CD4-positive, alpha-beta T cell (primary cell): Measurements from ENCODE around the gene ATAD3C. TPM values are rescaled to one million over a fixed set of nuclear protein-coding genes. Genes with fewer than 3 reads are reported as not detected.
A peak's percentile ranks its signal among the peaks of the same experiment; 100 is the strongest.
"Not testable (repeated sequence)": the region's sequence is repeated elsewhere in the genome, so short reads cannot be mapped to it uniquely, and the experiment has no call there.

Experiments
- ATAC-seq: fragments of 200-7000 bp; cut with Tn5 transposase; one replicate; pipeline ENCODE4 v1.10.0; 2022; ENCODE audit warnings: mild to moderate bottlenecking; ENCODE audit not compliant: poor library complexity
- CTCF ChIA-PET: fragments of 350-600 bp; sonication (Branson Sonifier 250); formaldehyde crosslinking; loops from one replicate; lab custom pipeline; 2021; ENCODE audit warnings: antibody characterized with exemption, inconsistent platforms; lab: Charles Lee
- POLR2A ChIA-PET: fragments of 350-600 bp; sonication (Branson Sonifier 250); formaldehyde crosslinking; loops from one replicate; lab custom pipeline; 2021; ENCODE audit warnings: antibody characterized with exemption, inconsistent platforms; lab: Charles Lee
- DNase-seq, 14 experiments: peaks; one replicate each; pipeline ENCODE4 v3.0.0-alpha.2; 2013 to 2020; ENCODE audit warnings: mixed read lengths in 2 of 14
- H3K27ac ChIP-seq, 2 donors: one replicate each; pipeline versions ENCODE4 v1.5.1 to v1.7.0; 2013; ENCODE audit warnings: low read length in 2 of 2, low read depth in 1 of 2, mild to moderate bottlenecking in 1 of 2
- H3K27me3 ChIP-seq, 2 experiments: 1 replicate in 1 of 2; 2 replicates in 1 of 2; pipeline versions ENCODE4 v1.6.1 to v1.7.0; 2013; ENCODE audit warnings: low read length in 2 of 2, control low read depth in 1 of 2, mild to moderate bottlenecking in 1 of 2, moderate library complexity in 1 of 2; ENCODE audit not compliant: insufficient read depth in 2 of 2, control insufficient read depth in 1 of 2
- H3K36me3 ChIP-seq: one replicate; pipeline ENCODE4 v1.6.1; 2013; ENCODE audit warnings: low read length, control low read depth; ENCODE audit not compliant: insufficient read depth
- H3K4me1 ChIP-seq: one replicate; pipeline ENCODE4 v1.6.1; 2013; ENCODE audit warnings: low read length, control low read depth; ENCODE audit not compliant: insufficient read depth
- H3K4me3 ChIP-seq: one replicate; pipeline ENCODE4 v1.5.1; 2013; ENCODE audit warnings: mild to moderate bottlenecking, low read length, moderate library complexity
- H3K9me3 ChIP-seq, 2 experiments: 1 replicate in 1 of 2; 2 replicates in 1 of 2; pipeline versions ENCODE4 v1.6.1 to v1.7.0; 2013; ENCODE audit warnings: low read length in 2 of 2, mild to moderate bottlenecking in 2 of 2, control low read depth in 1 of 2, moderate library complexity in 1 of 2; ENCODE audit not compliant: control insufficient read depth in 1 of 2, insufficient read depth in 1 of 2
- H3K27ac Mint-ChIP-seq: one replicate; pipeline ENCODE4 v1.8.0; 2020; ENCODE audit warnings: mixed read lengths
- H3K27me3 Mint-ChIP-seq: one replicate; pipeline ENCODE4 v1.8.0; 2021; ENCODE audit warnings: mixed read lengths
- H3K36me3 Mint-ChIP-seq: one replicate; pipeline ENCODE4 v1.8.0; 2021; ENCODE audit warnings: low read depth, mixed read lengths
- H3K4me1 Mint-ChIP-seq: one replicate; pipeline ENCODE4 v1.8.0; 2021; ENCODE audit warnings: low read depth, mixed read lengths
- H3K4me3 Mint-ChIP-seq: one replicate; pipeline ENCODE4 v1.8.0; 2020; ENCODE audit warnings: mild to moderate bottlenecking, mixed read lengths
- H3K9me3 Mint-ChIP-seq: one replicate; pipeline ENCODE4 v1.8.0; 2020; ENCODE audit warnings: mixed read lengths
- CTCF ChIP-seq: fragments of 200-600 bp; IDR thresholded peaks from one replicate; pipeline ENCODE4 v1.8.0; 2022; ENCODE audit warnings: antibody characterized with exemption, mild to moderate bottlenecking
- intact Hi-C, 2 experiments: fragments of 100-400 bp; cut with DNase I in 1 of 2; cut with micrococcal nuclease in 1 of 2; formaldehyde crosslinking; loops; one replicate each; pipeline versions ENCODE4 v1.15.1 to v1.9.0; 2023 to 2025; cut with DNase I, micrococcal nuclease
- total RNA-seq, 174 experiments: library from RNA in 2 of 174; stranded (reverse) in 2 of 174; gene quantifications; one replicate each; pipeline ENCODE4 v1.2.3 and lab custom pipeline; 2021 to 2026

ATAD3C gene
- total RNA-seq, 2 experiments from 2014 or later, result 0.28 to 0.74 TPM

- intact Hi-C loops, result loop anchor here (1.0 to 2.0 kb wide), 5 partner anchors 8 to 291 kb away; partner anchors contain the start of genes AURKAIP1 (in 2 of the 2), B3GALT6 (in 1 of the 2), C1orf159 (in 1 of the 2) and CCNL2 (in 1 of the 2)
- H3K27me3 Mint-ChIP-seq, result no peaks in the 10 kb centered on the region
- peaks cover 32% of the 10 kb centered on the region for H3K4me1 Mint-ChIP-seq
- TF ChIP-seq CTCF, result no peak
- peak overlapping the region; percentile 89 for H3K4me3 Mint-ChIP-seq
- ChIA-PET CTCF (interaction anchor here (1.0 to 2.4 kb wide), 5 partner anchors 9 to 97 kb away, joined by 3 to 8 read pairs (median 4); partner anchors contain the start of genes AURKAIP1 and CCNL2), POLR2A (interaction anchor here (1.3 to 5.3 kb wide), 4 partner anchors 9 to 207 kb away, joined by 3 to 45 read pairs (median 24); partner anchors contain the start of genes AURKAIP1, CCNL2, MIB2 and UBE2J2)
- DNase-seq, result peak in 4 of 14 experiments; percentile 16 to 59 (median 37)
- Histone ChIP-seq H3K4me1 (peaks cover 41% of the 10 kb centered on the region), H3K4me3 (peak overlapping the region; percentile 92), H3K27ac (peak overlapping the region; percentile 50 to 67), H3K9me3 (peaks cover 0 to 4% of the 10 kb centered on the region in 2 experiments), H3K36me3 (peaks cover 31% of the 10 kb centered on the region), H3K27me3 (no peaks in the 10 kb centered on the region)
- peak overlapping the region; percentile 91 for H3K27ac Mint-ChIP-seq
- peak; percentile 14 for ATAC-seq
- H3K9me3 Mint-ChIP-seq, result no peaks in the 10 kb centered on the region
- H3K36me3 Mint-ChIP-seq, result peaks cover 36% of the 10 kb centered on the region
Measured at GRCh38 chr1:1407636-1408318, 41.7 kb upstream of the ATAD3C start.

- POLR2A ChIA-PET, result interaction anchor here (5.3 kb wide), 1 partner anchor 35 kb away, joined by 39 read pairs; the partner anchor contains the start of gene AURKAIP1
- H3K36me3 Mint-ChIP-seq, result peaks cover 18% of the 10 kb centered on the region
- intact Hi-C loops, H3K27me3 Mint-ChIP-seq, H3K27ac Mint-ChIP-seq, H3K27ac ChIP-seq, H3K9me3 ChIP-seq, H3K4me3 ChIP-seq, CTCF ChIA-PET, DNase-seq, H3K9me3 Mint-ChIP-seq, ATAC-seq, H3K27me3 ChIP-seq: not testable (repeated sequence)
- peaks cover 12% of the 10 kb centered on the region for H3K36me3 ChIP-seq
- H3K4me1 Mint-ChIP-seq, result peaks cover 26% of the 10 kb centered on the region
- peak overlapping the region; percentile 78 for H3K4me3 Mint-ChIP-seq
- H3K4me1 ChIP-seq, result peaks cover 35% of the 10 kb centered on the region
Measured at GRCh38 chr1:1410238-1410637, 39.3 kb upstream of the ATAD3C start.

GRCh38 chr1:1411626-1412025 is 37.9 kb upstream of the ATAD3C start:
- Mint-ChIP-seq H3K4me1 (peaks cover 21% of the 10 kb centered on the region), H3K9me3 (no peaks in the 10 kb centered on the region), H3K27me3 (no peaks in the 10 kb centered on the region), H3K36me3 (peaks cover 6% of the 10 kb centered on the region), H3K4me3 (peak overlapping the region; percentile 54), H3K27ac (no peak overlapping the region)
- Histone ChIP-seq H3K27me3 (no peaks in the 10 kb centered on the region), H3K27ac (no peak overlapping the region), H3K4me1 (peaks cover 21% of the 10 kb centered on the region), H3K4me3 (no peak overlapping the region), H3K36me3 (no peaks in the 10 kb centered on the region), H3K9me3 (peaks cover 0 to 4% of the 10 kb centered on the region in 2 experiments)
- DNase-seq (peak in 1 of 14 experiments; percentile 21), ATAC-seq (no peak)
- ChIA-PET POLR2A (no interaction called here), CTCF (no interaction called here)
- TF ChIP-seq CTCF, result no peak
- intact Hi-C loops, result loop anchor here in 1 of 2 experiments (1.0 kb wide), 1 partner anchor 25 kb away; no protein-coding TSS in a partner anchor

GRCh38 chr1:1412311-1412902 is 37.1 kb upstream of the ATAD3C start:
- peaks cover 19% of the 10 kb centered on the region for H3K4me1 ChIP-seq
- H3K9me3 Mint-ChIP-seq, H3K36me3 ChIP-seq, H3K27me3 Mint-ChIP-seq, H3K27ac ChIP-seq, H3K4me3 Mint-ChIP-seq, ATAC-seq, POLR2A ChIA-PET, H3K4me3 ChIP-seq, H3K36me3 Mint-ChIP-seq, H3K27ac Mint-ChIP-seq, H3K9me3 ChIP-seq, DNase-seq, H3K27me3 ChIP-seq, CTCF ChIA-PET: not testable (repeated sequence)
- intact Hi-C loops, result loop anchor here in 1 of 2 experiments (1.0 kb wide), 1 partner anchor 24 kb away; no protein-coding TSS in a partner anchor
- H3K4me1 Mint-ChIP-seq, result peaks cover 15% of the 10 kb centered on the region
